Transverse colon (tissue), 3 donors: ENCODE results near the gene RNF13.

Experiments used
- CTCF ChIP-seq, 5 experiments: fragments of 200-600 bp in 3 of 5; fragments of 450-650 bp in 2 of 5; sonication (generic) in 3 of 5; IDR thresholded peaks; 1 replicate in 2 of 5; 2 replicates in 3 of 5; pipeline ENCODE4 v1.5.1; 2016 to 2017; ENCODE audit warnings: antibody characterized with exemption in 5 of 5, inconsistent platforms in 3 of 5, mild to moderate bottlenecking in 2 of 5, moderate library complexity in 1 of 5
- POLR2A ChIP-seq: fragments of 450-650 bp; IDR thresholded peaks from one replicate; pipeline ENCODE4 v1.6.1; 2016; ENCODE audit warnings: antibody characterized with exemption, mild to moderate bottlenecking, moderate library complexity

GRCh38 chr3:149901770-149902169, 88.8 kb downstream of the RNF13 start:
- TF ChIP-seq POLR2A, result no peak
- TF ChIP-seq CTCF (IDR thresholded peaks at IDR 0.05), result no peak
